Loucy (cell line): ENCODE data around the gene CENPP.

Experiments used
- CTCF ChIP-seq: fragments of 200-600 bp; sonication (generic); conservative IDR thresholded peaks from 2 replicates; pipeline ENCODE4 v1.5.1; 2014; ENCODE audit warnings: mild to moderate bottlenecking, antibody characterized with exemption, low read length
- EZH2phosphoT487 ChIP-seq: fragments of 200-600 bp; IDR thresholded peaks from 2 replicates; pipeline ENCODE4 v1.6.1; 2018; ENCODE audit warnings: antibody characterized with exemption, mild to moderate bottlenecking, moderate library complexity, borderline replicate concordance

GRCh38 chr9:92493749-92494387, 168.1 kb downstream of the CENPP start:
- no peak for TF ChIP-seq EZH2phosphoT487
- TF ChIP-seq CTCF: no peak
